Activated naive CD4-positive, alpha-beta T cell treated with anti-CD3 and anti-CD28 coated beads, Interleukin-2, amount 50 U/mL, for 24 hours (primary cell): ENCODE measurements around the gene SLC6A6.

Experiments used
- H3K27ac Mint-ChIP-seq: one replicate; pipeline ENCODE4 v1.8.0; 2021; ENCODE audit warnings: mild to moderate bottlenecking, mixed read lengths
- H3K27me3 Mint-ChIP-seq: one replicate; pipeline ENCODE4 v1.8.0; 2021; ENCODE audit warnings: mixed read lengths
- H3K36me3 Mint-ChIP-seq: one replicate; pipeline ENCODE4 v1.8.0; 2021; ENCODE audit warnings: mixed read lengths
- H3K4me1 Mint-ChIP-seq: one replicate; pipeline ENCODE4 v1.8.0; 2021; ENCODE audit warnings: mixed read lengths
- H3K4me3 Mint-ChIP-seq: one replicate; pipeline ENCODE4 v1.8.0; 2021; ENCODE audit warnings: mild to moderate bottlenecking, mixed read lengths
- H3K9me3 Mint-ChIP-seq: one replicate; pipeline ENCODE4 v1.8.0; 2021; ENCODE audit warnings: mixed read lengths

Gene SLC6A6

GRCh38 chr3:14467814-14468620 lies 65.6 kb downstream of the SLC6A6 start:
- no peaks in the 10 kb centered on the region for H3K9me3 Mint-ChIP-seq
- no peaks in the 10 kb centered on the region for H3K4me1 Mint-ChIP-seq
- H3K36me3 Mint-ChIP-seq = peaks cover 1% of the 10 kb centered on the region
- no peaks in the 10 kb centered on the region for H3K27me3 Mint-ChIP-seq
- no peak overlapping the region for H3K4me3 Mint-ChIP-seq
- H3K27ac Mint-ChIP-seq = no peak overlapping the region

- no peaks in the 10 kb centered on the region for H3K4me1 Mint-ChIP-seq
- H3K9me3 Mint-ChIP-seq = no peaks in the 10 kb centered on the region
- H3K27ac Mint-ChIP-seq = no peak overlapping the region
- peaks cover 4% of the 10 kb centered on the region for H3K36me3 Mint-ChIP-seq
- H3K27me3 Mint-ChIP-seq = no peaks in the 10 kb centered on the region
- no peak overlapping the region for H3K4me3 Mint-ChIP-seq
Measured at GRCh38 chr3:14468621-14468981, 66.2 kb downstream of the SLC6A6 start.

GRCh38 chr3:14470461-14470860 lies 68.1 kb downstream of the SLC6A6 start:
- no peak overlapping the region for H3K27ac Mint-ChIP-seq
- H3K4me3 Mint-ChIP-seq = no peak overlapping the region
- H3K27me3 Mint-ChIP-seq = no peaks in the 10 kb centered on the region
- H3K36me3 Mint-ChIP-seq = peaks cover 5% of the 10 kb centered on the region
- no peaks in the 10 kb centered on the region for H3K4me1 Mint-ChIP-seq
- no peaks in the 10 kb centered on the region for H3K9me3 Mint-ChIP-seq

DNA sequence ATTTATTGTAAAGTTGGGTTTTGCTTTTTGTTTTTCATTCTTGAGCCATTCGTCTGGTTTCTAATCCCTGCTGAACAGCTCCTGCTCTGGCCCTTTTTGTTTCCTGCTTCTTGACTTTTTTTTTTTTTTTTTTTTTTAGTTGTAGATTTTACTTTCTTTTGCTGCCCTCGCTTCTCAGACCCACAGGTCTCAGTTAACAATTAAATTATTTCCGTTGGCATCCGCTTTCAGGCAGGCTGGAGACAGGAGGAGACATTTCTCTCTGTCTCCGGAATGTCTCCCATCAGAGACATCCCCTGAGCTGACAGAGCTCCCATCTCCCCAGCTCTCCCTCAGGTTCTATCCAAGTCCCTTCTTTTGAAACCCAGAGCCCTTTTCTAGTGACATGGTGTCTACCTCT lies 68.6 kb downstream of the SLC6A6 start:
- H3K27ac Mint-ChIP-seq = no peak overlapping the region
- no peak overlapping the region for H3K4me3 Mint-ChIP-seq
- H3K27me3 Mint-ChIP-seq = no peaks in the 10 kb centered on the region
- H3K4me1 Mint-ChIP-seq = no peaks in the 10 kb centered on the region
- H3K36me3 Mint-ChIP-seq = peaks cover 5% of the 10 kb centered on the region
- H3K9me3 Mint-ChIP-seq = no peaks in the 10 kb centered on the region

GRCh38 chr3:14471690-14472089 lies 69.3 kb downstream of the SLC6A6 start:
- Mint-ChIP-seq H3K9me3 (no peaks in the 10 kb centered on the region), H3K36me3 (peaks cover 5% of the 10 kb centered on the region), H3K27ac (no peak overlapping the region), H3K4me3 (no peak overlapping the region), H3K4me1 (no peaks in the 10 kb centered on the region), H3K27me3 (no peaks in the 10 kb centered on the region)

GRCh38 chr3:14472471-14473351 lies 70.3 kb downstream of the SLC6A6 start:
- Mint-ChIP-seq H3K9me3 (no peaks in the 10 kb centered on the region), H3K4me3 (no peak overlapping the region), H3K27me3 (no peaks in the 10 kb centered on the region), H3K27ac (no peak overlapping the region), H3K36me3 (peaks cover 5% of the 10 kb centered on the region), H3K4me1 (no peaks in the 10 kb centered on the region)

GRCh38 chr3:14473411-14473891 lies 71.0 kb downstream of the SLC6A6 start:
- no peak overlapping the region for H3K4me3 Mint-ChIP-seq
- H3K9me3 Mint-ChIP-seq = no peaks in the 10 kb centered on the region
- no peak overlapping the region for H3K27ac Mint-ChIP-seq
- H3K27me3 Mint-ChIP-seq = no peaks in the 10 kb centered on the region
- peaks cover 11% of the 10 kb centered on the region for H3K36me3 Mint-ChIP-seq
- no peaks in the 10 kb centered on the region for H3K4me1 Mint-ChIP-seq

DNA sequence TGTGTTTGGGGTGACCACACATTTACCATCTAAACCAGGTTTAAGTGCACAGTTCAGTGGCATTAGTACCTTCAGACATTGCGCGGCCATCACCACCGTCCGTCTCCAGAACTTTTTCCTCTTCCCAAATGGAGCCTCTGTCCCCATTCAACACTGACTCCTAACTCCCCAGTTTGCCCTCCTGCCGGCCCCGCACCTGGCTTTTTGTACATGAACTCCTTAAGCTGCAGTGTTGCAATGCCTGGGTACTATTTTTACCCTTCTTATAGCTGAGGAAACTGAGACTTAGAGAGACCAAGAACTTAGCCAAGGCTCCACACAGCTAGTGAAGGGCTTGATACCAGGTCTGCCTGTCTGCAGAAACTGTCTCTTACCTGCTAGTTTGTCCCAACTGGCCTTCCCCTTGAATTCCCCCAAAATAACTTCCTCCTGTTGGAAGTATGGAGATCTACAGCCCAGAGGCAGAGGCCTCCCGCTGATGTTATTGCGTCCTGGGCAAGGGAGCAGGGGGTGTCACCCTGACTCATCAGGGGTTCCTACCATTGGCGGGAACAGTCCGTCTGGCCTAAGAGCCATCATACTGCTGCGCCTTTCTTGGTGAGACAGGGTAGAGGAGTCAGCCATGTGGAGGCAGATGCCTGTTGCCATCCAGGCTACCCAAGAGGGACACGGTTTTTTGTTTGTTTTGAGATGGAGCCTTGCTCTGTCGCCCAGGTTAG lies 72.1 kb downstream of the SLC6A6 start:
- H3K4me3 Mint-ChIP-seq = no peak overlapping the region
- H3K27me3 Mint-ChIP-seq = no peaks in the 10 kb centered on the region
- no peak overlapping the region for H3K27ac Mint-ChIP-seq
- H3K4me1 Mint-ChIP-seq = no peaks in the 10 kb centered on the region
- H3K36me3 Mint-ChIP-seq = peaks cover 15% of the 10 kb centered on the region
- H3K9me3 Mint-ChIP-seq = no peaks in the 10 kb centered on the region

- Mint-ChIP-seq H3K36me3 (peaks cover 15% of the 10 kb centered on the region), H3K4me3 (no peak overlapping the region), H3K27me3 (no peaks in the 10 kb centered on the region), H3K9me3 (no peaks in the 10 kb centered on the region), H3K27ac (peak overlapping the region; percentile 59), H3K4me1 (no peaks in the 10 kb centered on the region)
Measured at GRCh38 chr3:14475621-14476020, 73.2 kb downstream of the SLC6A6 start.

GRCh38 chr3:14476583-14477265 lies 74.3 kb downstream of the SLC6A6 start:
- no peaks in the 10 kb centered on the region for H3K4me1 Mint-ChIP-seq
- no peak overlapping the region for H3K27ac Mint-ChIP-seq
- H3K27me3 Mint-ChIP-seq = no peaks in the 10 kb centered on the region
- H3K9me3 Mint-ChIP-seq = no peaks in the 10 kb centered on the region
- peaks cover 20% of the 10 kb centered on the region for H3K36me3 Mint-ChIP-seq
- no peak overlapping the region for H3K4me3 Mint-ChIP-seq

GRCh38 chr3:14477311-14477935 lies 75.0 kb downstream of the SLC6A6 start:
- no peak overlapping the region for H3K4me3 Mint-ChIP-seq
- no peaks in the 10 kb centered on the region for H3K27me3 Mint-ChIP-seq
- H3K36me3 Mint-ChIP-seq = peaks cover 22% of the 10 kb centered on the region
- H3K27ac Mint-ChIP-seq = peak overlapping the region; percentile 17
- H3K4me1 Mint-ChIP-seq = no peaks in the 10 kb centered on the region
- H3K9me3 Mint-ChIP-seq = no peaks in the 10 kb centered on the region

- Mint-ChIP-seq H3K9me3 (no peaks in the 10 kb centered on the region), H3K36me3 (peaks cover 18% of the 10 kb centered on the region), H3K27me3 (no peaks in the 10 kb centered on the region), H3K27ac (no peak overlapping the region), H3K4me1 (no peaks in the 10 kb centered on the region), H3K4me3 (no peak overlapping the region)
Measured at GRCh38 chr3:14478956-14479550, 76.6 kb downstream of the SLC6A6 start.

- peaks cover 23% of the 10 kb centered on the region for H3K36me3 Mint-ChIP-seq
Measured at GRCh38 chr3:14479591-14479990, 77.2 kb downstream of the SLC6A6 start.

GRCh38 chr3:14480207-14481017 lies 78.0 kb downstream of the SLC6A6 start:
- Mint-ChIP-seq H3K4me1 (no peaks in the 10 kb centered on the region), H3K27ac (no peak overlapping the region), H3K4me3 (no peak overlapping the region), H3K9me3 (no peaks in the 10 kb centered on the region), H3K27me3 (no peaks in the 10 kb centered on the region), H3K36me3 (peaks cover 26% of the 10 kb centered on the region)

More at GRCh38 chr3:14479591-14479990, 77.2 kb downstream of the SLC6A6 start:
- H3K27me3 Mint-ChIP-seq = no peaks in the 10 kb centered on the region
- no peak overlapping the region for H3K27ac Mint-ChIP-seq
- H3K4me1 Mint-ChIP-seq = no peaks in the 10 kb centered on the region
- H3K9me3 Mint-ChIP-seq = no peaks in the 10 kb centered on the region
- no peak overlapping the region for H3K4me3 Mint-ChIP-seq
